Measurements from ENCODE around the gene WDR5B.

The WDR5B gene

GRCh38 chr3:122427857-122428471, 12.1 kb upstream of the WDR5B start:
- Histone ChIP-seq H3K36me3 (ENCODE audit: insufficient read depth, low read length) (peaks cover 17% of the 10 kb centered on the region), H3K4me1 (ENCODE audit: insufficient read depth, low read length) (no peaks in the 10 kb centered on the region), H3K9ac (ENCODE audit: low read depth, low read length) (no peak overlapping the region), H3K9me3 (ENCODE audit: control insufficient read depth, insufficient read depth, low read length) (no peaks in the 10 kb centered on the region)

GRCh38 chr3:122421836-122422235, 6.0 kb upstream of the WDR5B start:
- Histone ChIP-seq H3K4me1 (ENCODE audit: insufficient read depth, low read length) (no peaks in the 10 kb centered on the region), H3K9me3 (ENCODE audit: control insufficient read depth, insufficient read depth, low read length) (no peaks in the 10 kb centered on the region), H3K9ac (ENCODE audit: low read depth, low read length) (no peak overlapping the region), H3K36me3 (ENCODE audit: insufficient read depth, low read length) (peaks cover 9% of the 10 kb centered on the region)

GRCh38 chr3:122421101-122421500, 5.2 kb upstream of the WDR5B start:
- Histone ChIP-seq H3K9ac (ENCODE audit: low read depth, low read length) (no peak overlapping the region), H3K4me1 (ENCODE audit: insufficient read depth, low read length) (no peaks in the 10 kb centered on the region), H3K36me3 (ENCODE audit: insufficient read depth, low read length) (peaks cover 2% of the 10 kb centered on the region; the same call in 1 of the 2 replicates), H3K9me3 (ENCODE audit: control insufficient read depth, insufficient read depth, low read length) (no peaks in the 10 kb centered on the region)

- H3K36me3 ChIP-seq (ENCODE audit: insufficient read depth, low read length) = no peaks in the 10 kb centered on the region; the same call in 1 of the 2 replicates
- no peaks in the 10 kb centered on the region for H3K9me3 ChIP-seq (ENCODE audit: control insufficient read depth, insufficient read depth, low read length)
- peak overlapping the region; percentile 85 for H3K9ac ChIP-seq (ENCODE audit: low read depth, low read length)
- no peaks in the 10 kb centered on the region for H3K4me1 ChIP-seq (ENCODE audit: insufficient read depth, low read length)
Measured at GRCh38 chr3:122416966-122417365, 1.1 kb upstream of the WDR5B start.

- no peaks in the 10 kb centered on the region for H3K4me1 ChIP-seq (ENCODE audit: insufficient read depth, low read length)
- no peaks in the 10 kb centered on the region; the same call in 1 of the 2 replicates for H3K36me3 ChIP-seq (ENCODE audit: insufficient read depth, low read length)
- H3K9me3 ChIP-seq (ENCODE audit: control insufficient read depth, insufficient read depth, low read length) = no peaks in the 10 kb centered on the region
- peak overlapping the region; percentile 85; the same call in 1 of the 2 replicates for H3K9ac ChIP-seq (ENCODE audit: low read depth, low read length)
Measured at GRCh38 chr3:122415104-122415744, 638 bp downstream of the WDR5B start.

GRCh38 chr3:122414391-122414790, 1.5 kb downstream of the WDR5B start:
- Histone ChIP-seq H3K9ac (ENCODE audit: low read depth, low read length) (no peak overlapping the region), H3K4me1 (ENCODE audit: insufficient read depth, low read length) (no peaks in the 10 kb centered on the region), H3K36me3 (ENCODE audit: insufficient read depth, low read length) (no peaks in the 10 kb centered on the region; the same call in 1 of the 2 replicates), H3K9me3 (ENCODE audit: control insufficient read depth, insufficient read depth, low read length) (no peaks in the 10 kb centered on the region)

- no peaks in the 10 kb centered on the region; the same call in 1 of the 2 replicates for H3K36me3 ChIP-seq (ENCODE audit: insufficient read depth, low read length)
- no peaks in the 10 kb centered on the region for H3K9me3 ChIP-seq (ENCODE audit: control insufficient read depth, insufficient read depth, low read length)
- no peak overlapping the region for H3K9ac ChIP-seq (ENCODE audit: low read depth, low read length)
- no peaks in the 10 kb centered on the region for H3K4me1 ChIP-seq (ENCODE audit: insufficient read depth, low read length)
Measured at GRCh38 chr3:122410639-122411038, 5.2 kb downstream of the WDR5B start.

- no peaks in the 10 kb centered on the region; the same call in none of the 2 replicates for H3K36me3 ChIP-seq (ENCODE audit: insufficient read depth, low read length)
- H3K9ac ChIP-seq (ENCODE audit: low read depth, low read length) = no peak overlapping the region
- H3K4me1 ChIP-seq (ENCODE audit: insufficient read depth, low read length) = no peaks in the 10 kb centered on the region
- H3K9me3 ChIP-seq (ENCODE audit: control insufficient read depth, insufficient read depth, low read length) = no peaks in the 10 kb centered on the region
Measured at GRCh38 chr3:122410111-122410510, 5.8 kb downstream of the WDR5B start.

- H3K9ac ChIP-seq (ENCODE audit: low read depth, low read length) = no peak overlapping the region
- no peaks in the 10 kb centered on the region for H3K9me3 ChIP-seq (ENCODE audit: control insufficient read depth, insufficient read depth, low read length)
- no peaks in the 10 kb centered on the region for H3K4me1 ChIP-seq (ENCODE audit: insufficient read depth, low read length)
- H3K36me3 ChIP-seq (ENCODE audit: insufficient read depth, low read length) = no peaks in the 10 kb centered on the region; the same call in none of the 2 replicates
Measured at GRCh38 chr3:122409446-122409845, 6.4 kb downstream of the WDR5B start.

GRCh38 chr3:122407946-122408345, 7.9 kb downstream of the WDR5B start:
- no peaks in the 10 kb centered on the region for H3K4me1 ChIP-seq (ENCODE audit: insufficient read depth, low read length)
- no peak overlapping the region for H3K9ac ChIP-seq (ENCODE audit: low read depth, low read length)
- peaks cover 3% of the 10 kb centered on the region for H3K36me3 ChIP-seq (ENCODE audit: insufficient read depth, low read length)
- no peaks in the 10 kb centered on the region for H3K9me3 ChIP-seq (ENCODE audit: control insufficient read depth, insufficient read depth, low read length)

- no peaks in the 10 kb centered on the region for H3K4me1 ChIP-seq (ENCODE audit: insufficient read depth, low read length)
- H3K9me3 ChIP-seq (ENCODE audit: control insufficient read depth, insufficient read depth, low read length) = no peaks in the 10 kb centered on the region
- no peak overlapping the region for H3K9ac ChIP-seq (ENCODE audit: low read depth, low read length)
- peaks cover 3% of the 10 kb centered on the region for H3K36me3 ChIP-seq (ENCODE audit: insufficient read depth, low read length)
Measured at GRCh38 chr3:122406198-122406597, 9.7 kb downstream of the WDR5B start.

- peaks cover 3% of the 10 kb centered on the region; the same call in 1 of the 2 replicates for H3K36me3 ChIP-seq (ENCODE audit: insufficient read depth, low read length)
- no peaks in the 10 kb centered on the region for H3K9me3 ChIP-seq (ENCODE audit: control insufficient read depth, insufficient read depth, low read length)
- H3K4me1 ChIP-seq (ENCODE audit: insufficient read depth, low read length) = no peaks in the 10 kb centered on the region
- no peak overlapping the region for H3K9ac ChIP-seq (ENCODE audit: low read depth, low read length)
Measured at GRCh38 chr3:122405015-122405414, 10.8 kb downstream of the WDR5B start.

GRCh38 chr3:122403489-122403888, 12.4 kb downstream of the WDR5B start:
- Histone ChIP-seq H3K4me1 (ENCODE audit: insufficient read depth, low read length) (no peaks in the 10 kb centered on the region), H3K36me3 (ENCODE audit: insufficient read depth, low read length) (peaks cover 3% of the 10 kb centered on the region; the same call in 1 of the 2 replicates), H3K9ac (ENCODE audit: low read depth, low read length) (no peak overlapping the region), H3K9me3 (ENCODE audit: control insufficient read depth, insufficient read depth, low read length) (no peaks in the 10 kb centered on the region)

GRCh38 chr3:122398920-122399319, 16.9 kb downstream of the WDR5B start:
- H3K4me1 ChIP-seq (ENCODE audit: insufficient read depth, low read length) = 0 out of 2 replicates have a peak, but pooled peaks cover 2% of the 10 kb centered on the region

GRCh38 chr3:122397201-122397600, 18.7 kb downstream of the WDR5B start:
- H3K9me3 ChIP-seq (ENCODE audit: control insufficient read depth, insufficient read depth, low read length) = no peaks in the 10 kb centered on the region
- no peaks in the 10 kb centered on the region for H3K36me3 ChIP-seq (ENCODE audit: insufficient read depth, low read length)
- peaks cover 11% of the 10 kb centered on the region; the same call in 1 of the 2 replicates for H3K4me1 ChIP-seq (ENCODE audit: insufficient read depth, low read length)

More at GRCh38 chr3:122398920-122399319, 16.9 kb downstream of the WDR5B start:
- Histone ChIP-seq H3K9ac (ENCODE audit: low read depth, low read length) (no peak overlapping the region), H3K36me3 (ENCODE audit: insufficient read depth, low read length) (0 out of 2 replicates have a peak, but pooled peaks cover 3% of the 10 kb centered on the region), H3K9me3 (ENCODE audit: control insufficient read depth, insufficient read depth, low read length) (no peaks in the 10 kb centered on the region)

More at GRCh38 chr3:122397201-122397600, 18.7 kb downstream of the WDR5B start:
- H3K9ac ChIP-seq (ENCODE audit: low read depth, low read length) = no peak overlapping the region
